ENCODE data around the gene PI4K2A. TPM values are rescaled to one million over a fixed set of nuclear protein-coding genes. Genes with fewer than 3 reads are reported as not detected.

PI4K2A gene
- total and polyA plus RNA-seq, 2 donors (not counting 1 experiment from before 2014, with no cell fraction given) = 7.9 to 17.7 TPM

- peak overlapping the region; percentile 23 for H3K27ac Mint-ChIP-seq
These were observed 7.1 kb downstream of the PI4K2A start for GRCh38 chr10:97647556-97647955.

More at GRCh38 chr10:97647556-97647955, 7.1 kb downstream of the PI4K2A start:
- TF ChIP-seq EZH2 (IDR thresholded peaks at IDR 0.05; ENCODE audit: borderline replicate concordance, insufficient read depth, low read depth, low read length, poor library complexity, severe bottlenecking) (no peak), CTCF (IDR thresholded peaks at IDR 0.05) (no peak)
- Histone ChIP-seq H3K4me3 (ENCODE audit: control extremely low read depth in 1 of 5, extremely low read depth in 1 of 5, insufficient read depth in 1 of 5, low read depth in 2 of 5, low read length in 4 of 5) (no peak overlapping the region), H3K4me1 (ENCODE audit: control insufficient read depth in 2 of 2, insufficient read depth in 2 of 2, low read length in 2 of 2) (peaks cover 11 to 13% of the 10 kb centered on the region in 2 donors), H3K9ac (ENCODE audit: low read length) (no peak overlapping the region), H3K27me3 (replicated peaks in 1 of 4; ENCODE audit: control extremely low read depth in 1 of 4, control insufficient read depth in 3 of 4, insufficient read depth in 4 of 4, low read length in 3 of 4) (no peaks in the 10 kb centered on the region), H3K9me3 (ENCODE audit: control extremely low read depth in 1 of 3, control insufficient read depth in 2 of 3, insufficient read depth in 1 of 3, low read length in 2 of 3) (no peaks in the 10 kb centered on the region), H3K79me2 (ENCODE audit: control insufficient read depth, insufficient read depth, low read length) (peaks cover 49% of the 10 kb centered on the region), H3K27ac (ENCODE audit: low read length in 2 of 2) (no peak overlapping the region), H4K20me1 (ENCODE audit: control insufficient read depth, insufficient read depth, low read length, poor library complexity, severe bottlenecking) (no peaks in the 10 kb centered on the region), H2AFZ (ENCODE audit: insufficient read depth, low read depth, low read length, poor library complexity, severe bottlenecking) (no peak overlapping the region), H3K4me2 (replicated peaks; ENCODE audit: low read depth, low read length, poor library complexity, severe bottlenecking) (no peak overlapping the region), H3K36me3 (replicated peaks in 1 of 2; ENCODE audit: control extremely low read depth in 1 of 2, control insufficient read depth in 1 of 2, extremely low read depth in 1 of 2, insufficient read depth in 2 of 2, low read length in 1 of 2) (peaks cover 7 to 31% of the 10 kb centered on the region in 2 experiments)
- POLR2A ChIA-PET = no interaction called here
- Mint-ChIP-seq H3K9me3 (ENCODE audit: insufficient read depth) (no peaks in the 10 kb centered on the region), H3K4me1 (peaks cover 25% of the 10 kb centered on the region), H3K27me3 (no peaks in the 10 kb centered on the region), H3K4me3 (no peak overlapping the region)
- CTCF ChIA-PET = interaction anchor here (0.6 kb wide), 2 partner anchors 31 to 174 kb away, joined by 3 to 4 read pairs; no protein-coding TSS in a partner anchor
- 89% methylated on average over 1 of the region's 1 CpG for WGBS (ENCODE audit: insufficient coverage)
- DNase-seq (no peak), ATAC-seq (ENCODE audit: low read depth) (no peak)
- intact Hi-C loops (cut with micrococcal nuclease) = no loop called here

Measured in B cell (primary cell).